GM19328 (cell line): ENCODE results near the gene HNRNPH1.

Experiments used
- ATAC-seq: cut with Tn5 transposase; IDR thresholded peaks from one replicate; pipeline ENCODE4 v1.9.1; 2021; ENCODE audit warnings: mild to moderate bottlenecking, moderate library complexity; ENCODE audit not compliant: unreplicated experiment

Gene HNRNPH1

GRCh38 chr5:179606071-179606909 lies 17.2 kb downstream of the HNRNPH1 start:
- ATAC-seq = no peak

GRCh38 chr5:179605026-179605833 lies 18.2 kb downstream of the HNRNPH1 start:
- ATAC-seq = no peak

GRCh38 chr5:179603308-179603707 lies 20.2 kb downstream of the HNRNPH1 start:
- no peak for ATAC-seq

GRCh38 chr5:179601871-179602625 lies 21.4 kb downstream of the HNRNPH1 start:
- ATAC-seq = no peak

GRCh38 chr5:179599973-179600372 lies 23.5 kb downstream of the HNRNPH1 start:
- no peak for ATAC-seq

GRCh38 chr5:179599566-179599965 lies 23.9 kb downstream of the HNRNPH1 start:
- no peak for ATAC-seq

- no peak for ATAC-seq
Measured at GRCh38 chr5:179599100-179599499, 24.4 kb downstream of the HNRNPH1 start.

- no peak for ATAC-seq
Measured at GRCh38 chr5:179596421-179596820, 27.1 kb downstream of the HNRNPH1 start.

- no peak for ATAC-seq
Measured at GRCh38 chr5:179595916-179596315, 27.6 kb downstream of the HNRNPH1 start.

- no peak for ATAC-seq
Measured at GRCh38 chr5:179588166-179588565, 35.3 kb downstream of the HNRNPH1 start.

GRCh38 chr5:179585941-179586401 lies 37.5 kb downstream of the HNRNPH1 start:
- ATAC-seq = no peak

GRCh38 chr5:179577286-179577960 lies 46.0 kb downstream of the HNRNPH1 start:
- no peak for ATAC-seq

- ATAC-seq = no peak
Measured at GRCh38 chr5:179572386-179572785, 51.1 kb downstream of the HNRNPH1 start.

- ATAC-seq = no peak
Measured at GRCh38 chr5:179568721-179569120, 54.8 kb downstream of the HNRNPH1 start.

- no peak for ATAC-seq
Measured at GRCh38 chr5:179564526-179564925, 58.9 kb downstream of the HNRNPH1 start.
